Stimulated activated CD4-positive, alpha-beta T cell treated with anti-CD3 and anti-CD28 coated beads, Interleukin-1b, Interleukin-23, amount 100 ng/mL, for 24 hours (primary cell): ENCODE measurements around the gene DRC1.
"Not testable (repeated sequence)": the region's sequence is repeated elsewhere in the genome, so short reads cannot be mapped to it uniquely, and the experiment has no call there.

ENCODE experiments used
- DNase-seq, 4 experiments: peaks; one replicate each; pipeline ENCODE4 v3.0.0-alpha.2; 2020; ENCODE audit warnings: low read depth in 4 of 4, low spot score in 1 of 4

DRC1 gene

DNA sequence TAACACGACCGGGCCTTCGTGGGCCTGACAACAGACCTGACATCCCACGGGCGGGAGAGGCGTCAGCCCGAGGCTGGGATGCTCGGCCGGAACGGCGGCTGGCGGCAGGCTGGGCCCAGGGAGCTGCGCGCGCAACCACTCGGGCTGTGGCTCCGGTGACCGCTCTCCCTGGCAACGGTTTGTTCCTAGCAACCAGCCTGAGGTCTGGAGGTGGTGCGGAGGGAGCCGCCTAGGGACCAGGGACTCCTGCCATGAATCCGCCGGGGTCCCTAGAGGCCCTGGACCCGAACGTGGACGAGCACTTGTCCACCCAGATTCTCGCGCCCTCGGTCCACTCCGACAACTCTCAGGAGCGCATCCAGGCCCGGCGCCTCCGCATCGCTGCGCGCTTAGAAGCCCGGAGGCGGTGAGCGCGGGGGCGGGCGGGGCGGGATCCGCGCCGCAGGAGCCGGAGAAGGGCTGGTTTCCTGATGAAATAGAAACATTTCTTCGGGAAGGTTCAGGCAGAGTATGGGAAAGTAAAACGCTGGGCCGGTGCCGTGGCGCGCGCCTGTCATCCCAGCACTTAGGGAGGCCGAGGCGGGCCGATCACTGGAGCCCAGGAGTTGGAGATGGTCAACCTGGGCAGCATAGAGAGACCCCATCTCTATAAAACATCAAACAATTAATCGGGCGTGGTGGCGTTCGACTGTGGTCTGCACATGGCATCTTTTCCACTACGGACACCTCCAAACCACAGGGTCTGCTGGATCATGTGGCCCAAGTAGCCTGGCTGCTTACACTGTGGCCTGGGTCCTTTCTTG is at the start of gene DRC1:
Gene DRC1 (plus strand): TSS at position 182 of the 803 bp plus-strand sequence. CDS start 70 bp downstream, at position 252.
- no peak for DNase-seq

DNA sequence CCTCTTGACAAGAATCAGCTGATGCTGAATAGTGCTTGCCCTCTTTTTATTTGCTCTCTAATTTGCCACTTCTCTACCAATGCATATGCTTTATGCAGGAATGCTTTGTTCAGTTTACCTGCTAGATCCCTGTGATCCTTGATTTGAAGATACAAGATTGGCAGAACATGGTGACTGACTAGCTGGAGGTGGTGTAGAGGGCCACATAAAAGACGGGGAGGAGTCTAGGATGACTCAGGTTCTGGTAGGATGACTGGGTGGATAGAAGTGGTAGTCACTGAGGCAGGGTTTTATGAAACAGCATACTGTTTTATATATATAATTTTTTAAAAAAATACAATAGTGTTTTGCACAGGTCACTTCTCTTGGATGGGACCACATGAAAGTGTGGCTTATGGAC is 48.8 kb upstream of the DRC1 start:
- peak in 1 of 4 experiments; percentile 34 for DNase-seq

DNA sequence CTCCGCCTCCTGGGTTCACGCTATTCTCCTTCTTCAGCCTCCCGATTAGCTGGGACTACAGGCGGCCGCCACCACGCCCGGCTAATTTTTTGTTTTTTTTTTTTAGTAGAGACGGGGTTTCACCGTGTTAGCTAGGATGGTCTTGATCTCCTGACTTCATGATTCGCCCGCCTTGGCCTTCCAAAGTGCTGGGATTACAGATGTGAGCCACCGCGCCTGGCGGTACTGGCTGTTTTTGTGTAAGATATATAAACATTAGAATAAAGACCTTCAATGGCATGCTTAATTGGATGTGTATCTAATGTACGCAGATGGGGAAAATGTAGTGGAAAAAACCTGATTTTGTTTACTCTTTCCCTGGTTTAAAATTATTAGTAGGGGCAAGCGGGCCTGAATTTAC is 47.3 kb upstream of the DRC1 start:
- DNase-seq: not testable (repeated sequence)

DNA sequence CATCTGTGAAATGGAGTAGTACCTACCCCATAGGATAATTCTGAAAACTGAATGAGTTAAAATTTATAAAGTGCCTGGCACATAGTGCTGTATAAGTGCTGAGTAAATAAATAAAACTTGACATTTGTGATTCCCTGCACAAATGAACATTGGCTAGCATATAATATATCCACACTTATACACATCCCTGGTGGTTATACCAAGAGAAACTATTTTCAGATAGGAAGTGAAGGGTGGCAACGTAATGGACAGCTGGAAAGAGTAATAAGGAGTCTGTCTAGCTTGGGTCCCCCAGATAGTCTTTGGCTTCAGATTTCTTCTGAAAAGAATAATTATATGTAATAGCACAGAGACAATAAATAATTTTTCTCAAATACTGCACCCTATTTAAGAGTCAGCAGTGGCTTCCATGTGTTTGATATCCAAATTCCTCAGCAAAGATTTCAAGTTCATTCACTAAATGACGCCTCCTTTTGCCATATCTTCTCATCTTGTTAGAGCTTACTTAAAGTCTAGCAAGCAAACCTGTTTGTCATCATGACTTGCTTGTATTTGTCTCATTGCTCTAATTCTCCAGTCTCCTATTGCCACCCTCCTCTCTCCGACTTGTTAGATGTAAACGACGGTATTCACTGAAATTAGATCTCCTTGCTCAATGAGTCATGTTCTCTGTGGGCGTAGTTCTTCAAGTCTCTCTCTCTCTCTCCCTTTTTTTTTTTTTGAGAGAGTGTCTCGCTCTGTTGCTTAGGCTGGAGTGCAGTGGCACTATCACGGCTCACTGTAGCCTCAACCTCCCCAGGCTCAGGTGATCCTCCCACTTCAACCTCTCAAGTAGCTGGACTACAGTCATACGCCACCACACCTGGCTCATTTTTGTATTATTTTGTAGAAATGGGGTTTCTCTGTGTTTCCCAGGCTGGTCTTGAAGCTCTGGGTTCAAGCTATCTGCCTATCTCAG is 46.4 kb upstream of the DRC1 start:
- DNase-seq: no peak

DNA sequence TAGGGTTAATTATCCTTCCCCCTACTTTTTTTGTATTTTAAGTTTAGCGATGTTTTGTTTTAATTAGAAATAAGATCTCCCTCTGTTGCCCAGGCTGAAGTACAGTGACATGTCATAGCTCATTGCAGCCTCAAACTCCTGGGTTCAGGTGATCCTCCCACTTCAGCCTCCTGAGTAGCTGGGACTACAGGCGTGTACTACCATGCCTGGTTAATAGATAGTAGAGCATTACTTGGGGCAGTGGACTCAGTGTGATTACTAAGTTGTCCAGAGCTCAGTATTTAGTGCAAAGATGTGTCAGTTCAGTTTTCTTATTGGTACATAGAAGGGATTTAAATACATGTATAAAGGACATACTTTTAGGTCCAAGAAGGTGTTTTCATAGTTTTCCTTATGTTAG is 45.6 kb upstream of the DRC1 start:
- no peak for DNase-seq

DNA sequence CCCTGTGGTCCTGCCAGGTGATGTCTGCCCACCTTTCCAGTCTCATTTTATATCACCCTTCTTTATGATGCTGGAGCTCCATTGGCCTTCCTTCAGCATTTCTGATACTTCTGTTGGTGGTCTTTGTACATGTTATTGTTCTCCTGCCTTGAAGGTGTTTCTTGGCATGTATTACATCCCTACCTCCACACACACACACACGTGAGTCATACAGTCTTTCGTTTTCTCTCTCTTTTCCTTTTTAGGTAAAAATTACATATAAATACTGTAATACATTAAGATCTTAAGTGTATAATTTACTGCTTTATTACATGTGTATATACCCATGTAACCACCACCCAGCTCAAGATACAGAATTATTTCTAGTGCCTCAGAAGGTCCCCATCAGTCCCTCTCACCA is 44.9 kb upstream of the DRC1 start:
- DNase-seq: no peak

DNA sequence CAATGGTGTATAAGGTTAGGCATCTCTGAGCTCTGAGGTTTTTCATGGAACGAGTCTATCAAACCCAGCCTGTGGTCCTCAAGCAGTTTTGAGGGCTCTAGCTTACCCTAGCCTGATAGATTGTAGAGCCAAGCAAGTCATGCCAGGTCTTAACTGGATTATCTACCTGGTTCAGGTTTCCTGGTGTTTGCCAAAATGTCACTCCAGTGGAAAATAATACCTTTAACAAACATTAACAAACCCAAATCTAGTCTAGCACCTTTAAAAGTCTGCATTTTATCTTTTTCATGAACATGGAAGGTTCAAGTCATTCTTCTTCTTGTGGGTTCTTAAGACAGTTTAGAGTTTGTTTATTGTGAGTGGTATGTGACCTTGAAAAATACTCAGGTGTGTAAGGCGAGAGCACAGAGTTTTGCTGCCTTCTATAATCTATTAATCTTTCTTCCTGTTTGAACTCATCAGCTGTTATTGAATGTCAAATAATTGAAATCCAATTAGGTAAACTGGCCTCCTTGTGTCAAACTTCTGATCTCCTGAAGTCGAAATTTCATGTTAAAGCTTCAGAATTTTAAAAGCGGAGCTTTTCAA is 41.7 kb upstream of the DRC1 start:
- DNase-seq: no peak

DNA sequence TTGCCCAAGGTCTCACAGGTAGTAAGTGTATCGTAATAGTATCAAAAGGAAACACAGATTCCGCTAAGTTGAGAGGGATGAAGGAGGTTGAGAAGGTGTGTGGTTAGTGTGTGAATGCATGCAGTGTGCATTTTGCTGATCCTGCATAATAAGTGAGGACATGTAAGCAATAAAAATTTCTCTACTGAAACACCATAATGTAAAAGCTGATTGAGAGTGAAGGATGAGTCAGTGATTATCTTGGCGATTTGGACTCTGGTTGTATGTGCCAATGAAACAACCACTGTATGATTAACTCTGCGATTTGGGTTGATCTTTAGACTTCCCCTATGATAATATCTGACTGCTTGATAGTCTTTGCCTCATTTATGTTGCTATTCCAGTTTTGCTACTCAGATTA is 38.4 kb upstream of the DRC1 start:
- DNase-seq: no peak

DNA sequence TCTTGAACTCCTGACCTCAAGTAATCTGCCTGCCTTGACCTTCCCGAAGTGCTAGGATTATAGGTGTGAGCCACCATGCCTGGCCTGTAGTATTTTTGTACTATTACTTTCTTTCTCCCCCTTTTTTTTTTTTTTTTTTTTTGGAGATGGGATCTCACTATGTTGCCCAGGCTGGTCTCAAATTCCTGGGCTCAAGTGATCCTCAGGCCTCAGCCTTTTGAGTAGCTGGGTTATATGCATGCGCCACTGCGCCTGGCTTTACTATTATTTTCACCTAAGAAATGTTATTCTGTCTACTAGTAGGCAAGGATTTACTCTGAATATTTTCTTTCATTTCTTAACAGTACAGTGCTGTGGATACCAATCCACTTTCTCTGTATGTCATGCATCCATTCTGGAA is 37.8 kb upstream of the DRC1 start:
- no peak for DNase-seq

DNA sequence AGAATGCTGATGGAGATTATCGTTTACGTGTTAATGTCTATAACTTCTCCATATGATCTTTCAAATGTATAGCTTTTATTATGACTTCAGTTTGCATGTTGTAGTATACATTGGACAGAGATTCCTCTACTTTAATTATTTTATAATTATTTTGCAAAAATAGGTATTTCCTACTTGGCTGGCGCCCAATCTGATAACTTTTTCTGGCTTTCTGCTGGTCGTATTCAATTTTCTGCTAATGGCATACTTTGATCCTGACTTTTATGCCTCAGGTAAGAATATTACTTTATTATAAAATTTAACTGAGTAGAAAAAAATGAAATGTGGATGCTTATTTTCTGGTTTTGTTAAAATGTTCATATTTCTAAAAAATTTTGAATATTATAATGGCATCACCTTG is 37.1 kb upstream of the DRC1 start:
- DNase-seq: no peak

DNA sequence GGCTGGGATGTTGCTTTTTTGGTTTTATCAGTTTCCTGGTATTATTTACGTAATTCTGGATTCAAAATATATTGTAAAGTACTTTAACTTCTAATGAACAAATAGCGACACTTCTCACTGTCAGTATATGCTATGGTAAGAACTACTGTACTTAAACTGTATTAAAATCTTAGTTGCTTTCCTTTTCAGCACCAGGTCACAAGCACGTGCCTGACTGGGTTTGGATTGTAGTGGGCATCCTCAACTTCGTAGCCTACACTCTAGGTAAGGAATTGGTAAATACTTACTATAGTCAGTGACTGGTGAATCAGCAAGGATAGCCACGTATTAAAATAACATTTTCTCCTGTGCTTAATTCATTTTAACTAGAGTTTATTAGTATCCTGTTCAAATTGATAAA is 34.8 kb upstream of the DRC1 start:
- no peak for DNase-seq

DNA sequence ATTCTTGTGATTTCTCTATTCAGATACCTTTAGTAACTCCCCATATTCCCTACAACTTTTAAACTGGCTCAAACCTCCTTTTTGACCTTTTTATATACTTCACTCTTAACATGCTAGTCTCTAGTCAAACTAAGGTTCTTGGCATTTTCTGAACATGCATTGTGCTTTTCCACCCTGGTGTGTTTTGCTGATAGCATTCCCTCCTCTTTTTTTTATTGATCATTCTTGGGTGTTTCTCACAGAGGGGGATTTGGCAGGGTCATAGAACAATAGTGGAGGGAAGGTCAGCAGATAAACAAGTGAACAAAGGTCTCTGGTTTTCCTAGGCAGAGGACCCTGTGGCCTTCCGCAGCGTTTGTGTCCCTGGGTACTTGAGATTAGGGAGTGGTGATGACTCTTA is 32.1 kb upstream of the DRC1 start:
- DNase-seq: not testable (repeated sequence)

DNA sequence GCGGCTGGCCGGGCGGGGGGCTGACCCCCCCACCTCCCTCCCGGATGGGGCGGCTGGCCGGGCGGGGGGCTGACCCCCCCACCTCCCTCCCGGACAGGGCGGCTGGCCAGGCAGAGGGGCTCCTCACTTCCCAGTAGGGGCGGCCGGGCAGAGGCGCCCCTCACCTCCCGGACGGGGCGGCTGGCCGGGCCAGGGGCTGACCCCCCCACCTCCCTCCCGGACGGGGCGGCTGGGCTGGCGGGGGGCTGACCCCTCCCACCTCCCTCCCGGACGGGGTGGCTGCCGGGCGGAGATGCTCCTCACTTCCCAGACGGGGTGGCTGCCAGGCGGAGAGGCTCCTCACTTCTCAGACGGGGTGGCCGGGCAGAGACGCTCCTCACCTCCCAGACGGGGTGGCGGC is 30.8 kb upstream of the DRC1 start:
- DNase-seq: not testable (repeated sequence)

DNA sequence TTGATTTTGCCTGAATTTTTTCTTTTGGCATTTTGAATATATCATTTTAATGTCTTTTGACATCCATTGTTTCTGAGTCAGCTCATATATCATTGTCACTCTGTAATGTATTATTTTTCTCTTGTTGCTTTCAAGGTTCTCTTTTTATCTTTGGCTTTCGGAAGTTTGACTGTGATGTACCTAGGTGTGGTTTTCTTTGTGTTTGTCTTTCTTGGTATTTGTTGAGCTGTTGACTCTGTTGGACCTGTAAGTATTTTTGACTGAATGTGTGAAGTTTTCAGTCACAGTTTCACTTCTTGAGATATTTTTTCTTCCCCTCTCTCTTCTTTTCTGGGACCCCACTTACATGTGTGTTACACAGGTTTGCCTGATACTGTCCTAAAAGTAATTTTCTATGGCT is 24.9 kb upstream of the DRC1 start:
- no peak for DNase-seq

DNA sequence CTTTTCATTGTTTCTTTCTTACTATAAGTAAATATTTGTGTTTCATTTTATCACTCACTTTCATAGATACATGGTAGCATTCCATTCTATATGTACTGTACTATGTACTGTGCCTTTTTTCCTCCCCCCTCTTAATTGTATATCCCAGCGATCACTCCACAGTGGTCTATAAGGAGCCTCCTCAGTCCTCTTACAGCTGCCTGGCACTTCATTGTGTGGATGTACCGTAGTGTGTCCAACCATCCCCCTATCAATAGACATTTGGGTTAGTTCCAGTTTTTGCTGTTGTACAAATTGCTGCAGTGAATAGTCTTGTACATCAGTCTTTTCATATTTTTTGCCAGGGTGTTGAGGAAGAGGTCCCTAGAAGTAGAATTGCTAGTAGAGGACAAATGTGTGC is 21.4 kb upstream of the DRC1 start:
- DNase-seq: no peak

DNA sequence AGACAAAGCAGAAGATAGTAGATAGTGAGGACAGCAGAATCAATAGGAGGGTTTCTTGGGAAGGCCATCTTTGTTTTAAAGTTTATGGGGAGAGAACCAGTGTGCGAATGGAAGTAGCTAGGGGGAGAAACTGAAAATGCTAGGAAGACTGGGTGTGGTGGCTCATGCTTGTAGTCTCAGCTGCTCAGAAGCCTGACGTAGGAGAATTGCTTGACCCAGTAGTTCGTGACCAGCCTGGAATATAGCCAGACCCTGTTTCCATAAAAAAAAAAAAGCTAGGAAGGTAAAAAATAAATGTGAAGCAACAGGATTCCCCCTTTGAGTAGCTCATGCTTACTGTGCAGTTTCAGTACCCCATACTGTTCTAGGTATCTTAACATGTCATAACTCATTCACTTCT is 19.2 kb upstream of the DRC1 start:
- no peak for DNase-seq

DNA sequence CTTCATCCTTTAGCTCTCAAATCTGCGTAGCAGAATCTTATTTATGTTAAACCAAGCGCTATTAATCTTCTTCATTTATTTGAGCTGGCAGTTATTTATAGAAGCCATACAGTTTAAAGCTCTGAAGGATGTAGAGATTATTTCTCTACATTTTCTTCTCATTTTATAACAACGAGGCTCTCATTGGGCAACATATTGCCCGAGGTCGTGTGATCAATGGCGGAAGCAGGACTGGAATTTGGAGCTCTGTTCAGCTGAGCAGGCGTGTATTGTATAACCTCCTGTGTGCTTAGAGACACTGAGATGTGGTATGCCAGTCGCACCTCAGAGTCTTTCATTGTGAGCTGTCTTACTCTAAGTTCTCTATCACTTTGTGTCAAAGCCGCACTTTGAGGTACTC is 17.5 kb upstream of the DRC1 start:
- no peak for DNase-seq

DNA sequence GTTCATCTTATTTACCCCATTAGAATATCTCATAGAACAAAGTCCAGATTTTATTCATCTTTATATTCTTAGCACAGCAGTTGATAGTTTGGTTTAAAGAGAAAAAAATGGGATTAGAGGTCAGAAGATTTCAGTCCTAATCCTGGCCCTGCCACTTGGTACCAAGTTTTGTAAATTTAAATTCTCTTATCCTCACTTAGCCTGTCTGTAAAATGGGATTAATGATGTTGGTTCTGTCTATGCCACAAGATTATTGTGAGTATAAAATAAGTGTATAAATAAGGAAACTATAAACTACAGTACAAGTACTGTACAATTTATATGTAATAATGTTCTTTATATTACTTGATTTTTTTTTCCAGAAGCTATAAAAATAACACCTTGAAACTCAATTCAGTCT is 17.1 kb upstream of the DRC1 start:
- DNase-seq: no peak

DNA sequence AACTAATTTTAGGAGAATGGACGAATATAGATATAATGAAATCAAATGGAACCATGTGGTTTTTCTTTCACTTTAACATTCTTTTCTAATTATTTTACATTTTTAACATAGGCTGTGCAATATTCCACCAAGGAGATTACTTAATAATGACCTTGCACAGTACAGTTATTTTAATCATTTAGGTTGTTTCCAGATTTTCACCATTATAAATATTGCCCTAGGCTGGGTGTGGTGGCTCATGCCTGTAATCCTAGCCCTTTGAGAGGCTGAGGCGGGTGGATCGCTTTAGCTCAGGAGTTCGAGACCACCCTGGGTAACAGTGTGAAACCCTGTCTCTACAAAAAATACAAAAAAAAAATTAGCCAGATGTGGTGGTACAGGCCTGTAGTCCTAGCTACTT is 14.5 kb upstream of the DRC1 start:
- no peak for DNase-seq

DNA sequence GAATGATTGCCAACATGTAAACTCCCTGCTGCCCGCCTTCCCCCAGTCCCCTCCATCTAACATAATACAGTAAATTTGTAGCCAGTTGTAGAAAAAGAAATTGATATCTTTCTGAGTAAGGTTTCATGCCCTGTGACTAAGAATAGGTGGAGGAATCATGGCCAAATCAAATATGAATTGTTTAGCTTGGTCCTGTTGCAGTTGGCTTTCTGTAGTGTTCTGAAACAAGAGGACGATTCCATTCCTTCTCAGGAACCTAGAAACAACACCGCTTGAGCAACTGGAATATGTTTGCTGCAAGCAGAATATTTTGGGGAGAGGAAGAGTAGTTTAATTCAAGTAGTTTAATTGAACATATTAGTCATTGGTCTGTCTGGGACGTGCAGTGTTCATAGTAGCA is 7.0 kb upstream of the DRC1 start:
- no peak for DNase-seq

DNA sequence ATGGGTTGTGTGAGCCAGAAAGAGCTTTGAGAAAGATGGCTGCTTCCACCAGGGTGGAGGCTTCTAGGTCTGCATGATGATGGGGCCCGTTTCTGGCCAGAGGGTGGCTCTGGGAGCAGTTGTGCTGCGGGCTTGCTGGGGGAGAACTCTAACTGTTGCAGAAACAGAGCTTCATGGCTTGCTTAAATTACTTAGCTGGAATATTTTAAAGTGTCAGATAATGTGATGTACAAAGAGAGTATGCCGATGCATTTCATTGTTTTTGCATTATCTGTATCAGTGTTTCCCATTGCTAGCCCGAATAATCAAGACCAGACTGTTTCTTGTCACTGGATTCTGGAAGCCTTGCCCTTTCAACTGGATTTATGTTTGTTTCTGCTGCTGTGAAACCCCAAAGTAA is 6.3 kb upstream of the DRC1 start:
- no peak for DNase-seq

DNA sequence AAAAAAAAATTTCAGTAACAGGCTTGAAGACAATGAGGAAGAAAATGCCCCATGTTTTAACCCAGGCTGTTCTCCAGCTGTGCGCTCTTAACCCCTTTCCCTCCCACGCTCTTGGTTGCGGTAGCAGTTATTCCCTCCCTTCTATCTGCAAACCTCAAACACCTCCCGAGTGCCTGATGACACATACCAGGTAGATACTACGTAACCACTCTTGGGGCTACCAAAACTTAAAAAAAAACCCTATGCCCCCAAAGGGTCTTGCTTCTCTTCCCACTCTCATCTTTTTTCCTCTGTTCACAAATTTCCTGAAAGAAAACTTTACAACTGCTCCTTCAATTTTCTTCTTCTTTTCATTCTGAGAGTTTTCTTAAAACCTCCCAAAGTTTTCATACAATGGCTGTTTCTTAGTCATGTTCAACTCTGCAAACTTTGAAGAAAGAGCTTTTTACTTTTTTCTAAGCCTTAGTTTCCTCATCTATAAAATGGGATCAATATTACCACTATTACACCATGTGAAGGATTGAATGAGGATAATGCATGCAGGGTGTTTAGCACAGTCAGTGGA is 4.9 kb upstream of the DRC1 start:
- DNase-seq: peak in 2 of 4 experiments; percentile 7 to 25
